HepG2 (cell line): ENCODE results near the gene FIBCD1.

Experiments
- CEBPB ChIP-seq: IDR thresholded peaks from 2 replicates; pipeline ENCODE4 v1.6.1; 2011; ENCODE audit warnings: low read depth, low read length, improper control_type of control experiment, borderline replicate concordance
- FOXK2 ChIP-seq: fragments of 450-650 bp; IDR thresholded peaks from 2 replicates; pipeline ENCODE4 v1.6.1; 2016
- ZKSCAN8 ChIP-seq: IDR thresholded peaks from 2 replicates; pipeline ENCODE4 v1.6.1; 2016; ENCODE audit warnings: borderline replicate concordance, missing genetic modification reagents, missing compliant biosample characterization

DNA sequence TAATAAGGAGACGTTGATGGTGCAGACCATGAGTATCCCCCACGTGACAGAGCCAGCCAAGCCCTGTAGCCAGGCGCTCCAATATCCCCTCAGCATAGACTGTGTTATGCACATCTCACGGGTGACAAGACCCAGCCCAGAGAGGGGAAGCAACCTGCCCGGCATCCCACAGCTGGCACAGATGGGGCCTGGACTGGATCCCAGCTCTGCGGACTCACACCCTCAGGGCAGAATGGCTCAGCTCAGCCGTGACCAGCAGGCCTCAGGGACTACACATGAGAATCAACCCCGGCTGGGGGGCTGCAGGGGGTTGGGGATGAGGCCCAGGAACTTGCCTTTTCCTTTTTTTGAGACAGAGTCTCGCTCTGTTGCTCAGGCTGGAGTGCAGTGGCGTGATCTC, 11.7 kb downstream of the FIBCD1 start:
- TF ChIP-seq FOXK2 (no peak), ZKSCAN8 (CRISPR knock-in tag) (no peak), CEBPB (no peak; the same call in 1 of the 2 replicates)
